Progenitor cell of endocrine pancreas (in vitro differentiated cells): ENCODE data around the gene TLE5. TPM values are rescaled to one million over a fixed set of nuclear protein-coding genes. Genes with fewer than 3 reads are reported as not detected.

Experiments
- DNase-seq: peaks from one replicate; pipeline ENCODE4 v3.0.0; 2021; ENCODE audit warnings: low spot score; ENCODE audit not compliant: unreplicated experiment
- H3K27ac Mint-ChIP-seq: 2 replicates; pipeline ENCODE4 v1.8.0; 2021; ENCODE audit warnings: mild to moderate bottlenecking, moderate library complexity, mixed read lengths
- H3K27me3 Mint-ChIP-seq: 2 replicates; pipeline ENCODE4 v1.8.0; 2021; ENCODE audit warnings: mixed read lengths
- H3K36me3 Mint-ChIP-seq: 2 replicates; pipeline ENCODE4 v1.8.0; 2022; ENCODE audit warnings: mixed read lengths; ENCODE audit not compliant: insufficient read depth
- H3K4me1 Mint-ChIP-seq: 2 replicates; pipeline ENCODE4 v1.8.0; 2021; ENCODE audit warnings: low read depth, mixed read lengths
- H3K4me3 Mint-ChIP-seq: 2 replicates; pipeline ENCODE4 v1.8.0; 2021; ENCODE audit warnings: low read depth, mild to moderate bottlenecking, moderate library complexity, mixed read lengths
- H3K9me3 Mint-ChIP-seq: 2 replicates; pipeline ENCODE4 v1.8.0; 2021; ENCODE audit warnings: low read depth, mixed read lengths
- CTCF ChIP-seq: fragments of 200-600 bp; sonication (generic); IDR thresholded peaks from one replicate; pipeline ENCODE4 v1.5.0; 2021; ENCODE audit warnings: antibody characterized with exemption, mild to moderate bottlenecking; ENCODE audit not compliant: unreplicated experiment
- total RNA-seq: library from RNA; stranded (reverse); gene quantifications from 2 replicates; pipeline ENCODE4 v1.2.1, GENCODE V29; 2021

The TLE5 gene
- total RNA-seq, 1 donor from 2014 or later, result 507 TPM

GRCh38 chr19:3098515-3099346 lies 36.4 kb upstream of the TLE5 start:
- Mint-ChIP-seq H3K4me1 (peaks cover 23% of the 10 kb centered on the region), H3K27ac (no peak overlapping the region), H3K4me3 (no peak overlapping the region), H3K9me3 (no peaks in the 10 kb centered on the region), H3K36me3 (no peaks in the 10 kb centered on the region), H3K27me3 (no peaks in the 10 kb centered on the region)
- no peak for TF ChIP-seq CTCF
- DNase-seq, result no peak

GRCh38 chr19:3098141-3098514 lies 35.8 kb upstream of the TLE5 start:
- H3K27me3 Mint-ChIP-seq, result no peaks in the 10 kb centered on the region
- no peak for TF ChIP-seq CTCF
- no peaks in the 10 kb centered on the region for H3K36me3 Mint-ChIP-seq
- H3K9me3 Mint-ChIP-seq, result no peaks in the 10 kb centered on the region
- H3K4me1 Mint-ChIP-seq, result peaks cover 23% of the 10 kb centered on the region
- H3K4me3 Mint-ChIP-seq, result no peak overlapping the region
- DNase-seq, result no peak
- no peak overlapping the region for H3K27ac Mint-ChIP-seq

- Mint-ChIP-seq H3K27ac (no peak overlapping the region), H3K9me3 (no peaks in the 10 kb centered on the region), H3K4me1 (peaks cover 23% of the 10 kb centered on the region), H3K27me3 (no peaks in the 10 kb centered on the region), H3K36me3 (no peaks in the 10 kb centered on the region), H3K4me3 (no peak overlapping the region)
- no peak for TF ChIP-seq CTCF
- no peak for DNase-seq
Observed at GRCh38 chr19:3097442-3097871, 35.2 kb upstream of the TLE5 start.

- TF ChIP-seq CTCF, result no peak
- Mint-ChIP-seq H3K27me3 (no peaks in the 10 kb centered on the region), H3K36me3 (no peaks in the 10 kb centered on the region), H3K9me3 (no peaks in the 10 kb centered on the region), H3K27ac (no peak overlapping the region), H3K4me3 (no peak overlapping the region), H3K4me1 (peaks cover 23% of the 10 kb centered on the region)
- no peak for DNase-seq
Observed at GRCh38 chr19:3096902-3097326, 34.6 kb upstream of the TLE5 start.

- Mint-ChIP-seq H3K4me3 (peak overlapping the region; percentile 83), H3K27ac (peak overlapping the region; percentile 86), H3K36me3 (no peaks in the 10 kb centered on the region), H3K9me3 (no peaks in the 10 kb centered on the region), H3K27me3 (no peaks in the 10 kb centered on the region), H3K4me1 (peaks cover 21% of the 10 kb centered on the region)
- no peak for DNase-seq
- TF ChIP-seq CTCF, result no peak
Observed at GRCh38 chr19:3096267-3096901, 34.1 kb upstream of the TLE5 start.
